ENCODE measurements around the gene SETD4.

- TF ChIP-seq CTCF (IDR thresholded peaks at IDR 0.05): no peak
- no peak for TF ChIP-seq POLR2A (IDR thresholded peaks at IDR 0.05)
Observed at GRCh38 chr21:36109868-36110267, 49.5 kb upstream of the SETD4 start.

Data from body of pancreas (tissue), 4 donors.